Activated effector memory CD4-positive, alpha-beta T cell treated with anti-CD3 and anti-CD28 coated beads, Interleukin-2, amount 50 U/mL, for 16 hours (primary cell): ENCODE results near the gene RBM38.

ENCODE experiments used
- DNase-seq: peaks from one replicate; pipeline ENCODE4 v3.0.0-alpha.2; 2020

Gene RBM38

DNA sequence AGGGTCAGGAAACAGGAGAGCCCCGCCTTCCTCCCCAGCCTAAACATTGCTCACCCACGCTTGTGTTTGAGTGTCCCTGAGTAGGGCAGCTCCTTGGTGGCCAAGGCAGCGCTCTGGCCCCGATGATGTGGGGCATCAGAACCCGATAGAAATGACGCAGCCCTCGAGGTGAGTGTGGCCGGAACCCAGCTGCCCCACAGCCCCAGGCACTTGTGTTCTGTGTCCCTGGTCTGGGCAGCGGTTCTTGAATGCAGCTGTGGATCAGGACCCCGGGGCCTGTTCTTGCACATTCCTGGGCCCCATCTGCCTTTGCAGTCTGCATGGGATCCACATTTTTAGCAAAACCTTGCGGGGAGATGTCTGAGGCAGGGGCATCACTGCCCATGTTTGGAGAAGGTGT, 12.8 kb downstream of the RBM38 start:
- DNase-seq = no peak

DNA sequence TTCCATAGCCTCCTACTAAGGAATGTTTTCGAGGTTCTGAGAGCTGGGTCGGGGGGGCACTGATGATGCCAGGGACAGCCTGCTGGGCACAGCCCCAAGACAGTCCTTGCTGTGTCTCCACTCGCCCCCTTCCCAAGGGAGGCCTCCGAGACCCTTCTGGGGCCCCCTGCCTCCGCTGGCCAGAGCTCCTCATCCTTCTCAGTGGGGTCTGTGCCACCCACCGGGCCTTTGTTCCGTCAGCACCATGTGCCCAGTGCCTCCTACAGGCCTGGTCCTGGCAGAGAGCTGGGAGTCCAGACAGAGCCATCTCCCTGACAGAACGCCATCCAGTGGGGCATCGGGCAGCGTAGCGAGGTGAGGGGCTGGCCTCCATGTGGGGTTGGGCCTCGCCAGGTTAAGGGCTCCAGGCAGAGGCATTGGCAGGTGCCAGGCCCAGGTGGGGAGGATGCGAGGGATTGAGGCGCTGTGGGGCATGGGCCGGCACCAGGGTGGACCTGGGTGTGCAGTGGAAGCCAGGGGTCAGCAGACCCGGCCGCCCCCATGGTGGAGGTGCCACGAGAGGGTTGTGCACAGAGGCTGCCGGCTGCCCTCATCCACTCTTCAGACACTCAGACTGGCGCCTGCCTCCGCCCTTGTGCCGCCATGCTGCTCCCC, 13.3 kb downstream of the RBM38 start:
- DNase-seq = no peak

- no peak for DNase-seq
Observed at GRCh38 chr20:57405236-57406016, 14.2 kb downstream of the RBM38 start.

DNA sequence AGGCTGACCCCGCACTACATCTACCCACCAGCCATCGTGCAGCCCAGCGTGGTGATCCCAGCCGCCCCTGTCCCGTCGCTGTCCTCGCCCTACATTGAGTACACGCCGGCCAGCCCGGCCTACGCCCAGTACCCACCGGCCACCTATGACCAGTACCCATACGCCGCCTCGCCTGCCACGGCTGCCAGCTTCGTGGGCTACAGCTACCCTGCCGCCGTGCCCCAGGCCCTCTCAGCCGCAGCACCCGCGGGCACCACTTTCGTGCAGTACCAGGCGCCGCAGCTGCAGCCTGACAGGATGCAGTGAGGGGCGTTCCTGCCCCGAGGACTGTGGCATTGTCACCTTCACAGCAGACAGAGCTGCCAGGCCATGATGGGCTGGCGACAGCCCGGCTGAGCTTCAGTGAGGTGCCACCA, 16.4 kb downstream of the RBM38 start:
- DNase-seq = no peak

DNA sequence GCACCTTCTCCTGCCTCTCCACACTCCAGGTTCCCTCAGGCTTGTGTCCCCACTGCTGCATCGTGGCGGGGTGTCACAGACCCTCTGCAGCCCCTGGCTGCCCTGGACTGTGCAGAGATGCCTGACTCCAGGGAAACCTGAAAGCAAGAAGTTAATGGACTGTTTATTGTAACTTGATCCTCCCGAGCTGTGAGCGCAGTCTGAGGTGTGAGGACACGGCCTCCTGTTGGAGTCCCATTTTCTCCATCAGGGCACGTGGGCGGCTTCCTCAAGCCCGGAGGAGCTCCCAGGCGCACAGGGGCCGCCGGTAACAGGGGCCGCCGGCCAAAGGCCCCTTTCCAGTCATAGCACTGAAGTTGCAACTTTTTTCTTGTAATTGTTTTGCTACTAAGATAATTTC, 16.9 kb downstream of the RBM38 start:
- DNase-seq = no peak

GRCh38 chr20:57408536-57409233, 17.5 kb downstream of the RBM38 start:
- no peak for DNase-seq

DNA sequence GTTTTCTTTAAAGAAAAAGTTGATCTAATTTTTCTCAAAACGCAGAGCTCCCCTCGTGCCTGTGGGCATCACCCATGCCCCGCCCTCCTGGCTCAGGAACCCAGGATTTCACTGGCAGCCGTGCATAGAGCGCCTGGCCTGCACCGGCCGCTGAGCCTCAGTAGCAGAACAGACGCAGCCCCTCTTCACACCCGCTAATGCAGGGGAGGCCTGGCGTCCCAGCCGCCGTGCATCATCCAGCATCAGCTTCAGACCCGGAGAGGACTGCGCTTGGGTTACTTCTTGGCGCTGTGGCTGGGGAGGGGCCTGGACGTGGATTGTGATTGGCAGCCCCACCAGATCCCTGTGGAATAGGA, 18.1 kb downstream of the RBM38 start:
- no peak for DNase-seq

DNA sequence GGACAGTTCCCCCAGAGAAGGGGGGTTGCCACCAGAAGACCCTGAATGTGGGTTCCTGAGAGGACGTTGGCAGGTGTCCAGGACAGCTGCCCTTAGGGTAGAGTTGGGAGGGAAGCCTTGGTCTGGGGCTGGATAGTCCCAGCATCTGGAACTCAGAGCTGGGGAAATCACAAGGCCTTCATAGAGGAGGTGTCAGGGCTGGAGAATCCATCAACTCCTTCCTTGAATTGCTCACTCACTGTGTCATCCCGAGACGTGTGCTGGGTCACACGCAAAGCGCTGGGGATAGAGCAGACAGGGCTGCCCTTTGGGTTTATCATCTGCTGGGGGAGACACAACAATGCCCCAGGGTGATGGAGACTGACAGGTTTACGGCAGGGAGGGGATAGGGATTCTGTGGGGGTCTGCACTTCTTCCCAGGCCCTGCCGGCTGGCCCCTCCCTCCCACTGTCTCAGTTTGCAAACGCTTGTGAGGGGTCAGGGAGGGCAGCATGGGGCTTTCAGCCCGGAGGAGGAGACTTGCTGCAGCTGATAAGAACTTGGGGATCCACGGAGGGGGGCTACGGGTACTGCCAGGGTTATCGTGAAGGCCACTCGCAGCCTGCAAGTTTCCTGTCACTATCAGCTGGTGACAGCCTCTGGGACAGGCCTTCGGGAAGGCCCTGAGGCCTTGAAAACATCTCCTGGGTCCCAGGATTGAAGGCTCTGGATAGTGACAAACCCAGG, 18.6 kb downstream of the RBM38 start:
- DNase-seq = no peak

GRCh38 chr20:57410398-57410920, 19.3 kb downstream of the RBM38 start:
- no peak for DNase-seq

GRCh38 chr20:57410924-57411323, 19.7 kb downstream of the RBM38 start:
- DNase-seq = no peak

- DNase-seq = no peak
Observed at GRCh38 chr20:57411406-57412283, 20.4 kb downstream of the RBM38 start.

DNA sequence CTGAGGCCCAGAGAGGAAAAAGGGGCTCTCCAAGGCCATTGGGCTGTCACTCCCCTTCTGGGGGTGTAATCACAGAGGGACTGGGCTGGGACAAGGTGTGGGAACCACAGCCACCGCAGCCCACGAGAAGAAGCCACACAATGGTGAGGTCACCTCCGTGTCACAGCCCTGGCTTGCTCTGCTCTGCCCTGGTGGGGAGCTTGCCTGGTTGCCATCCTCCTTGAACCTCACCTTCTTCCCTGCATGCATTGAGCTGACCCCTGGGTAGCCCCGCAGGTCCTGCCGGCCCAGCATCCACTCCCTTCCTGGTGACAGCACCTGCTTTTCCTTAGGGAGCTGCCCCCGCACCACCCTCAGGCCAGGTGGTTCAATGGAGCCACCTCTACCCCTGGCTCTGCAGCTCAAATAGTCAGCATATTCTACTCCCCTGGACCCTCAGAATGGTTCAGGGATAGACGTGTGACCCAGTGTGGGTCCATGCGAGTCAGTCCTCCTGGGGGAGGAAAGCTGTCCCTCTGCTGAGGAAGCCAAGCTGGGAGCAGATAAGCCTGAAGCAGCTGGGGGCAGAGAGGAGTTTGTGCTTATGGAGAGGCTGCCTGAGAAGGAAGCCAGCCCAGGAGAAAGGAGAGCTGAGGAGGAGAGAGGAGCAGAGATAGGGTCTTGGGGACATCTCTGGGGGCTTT, 21.3 kb downstream of the RBM38 start:
- DNase-seq = no peak

DNA sequence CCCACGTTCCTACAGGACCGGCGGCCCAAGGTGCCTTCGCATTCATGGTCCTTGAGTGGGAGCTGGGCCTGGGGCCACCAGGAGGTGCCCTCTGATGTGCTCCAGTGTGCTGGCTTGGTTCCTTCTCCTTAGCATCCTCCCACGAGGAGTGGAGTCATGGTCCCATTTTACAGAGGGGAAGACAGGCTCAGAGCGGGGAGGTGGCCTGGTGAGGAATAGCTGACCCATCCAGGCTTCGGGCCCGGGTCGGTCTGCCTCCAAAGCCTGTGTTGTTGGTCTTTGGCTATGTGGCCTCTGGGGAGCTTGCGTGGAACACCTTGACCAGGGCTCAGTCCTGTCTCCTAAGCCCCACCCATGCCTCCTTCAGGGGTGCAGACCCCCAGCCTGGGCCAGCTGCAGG, 22.8 kb downstream of the RBM38 start:
- no peak for DNase-seq

- no peak for DNase-seq
Observed at GRCh38 chr20:57414867-57415592, 23.8 kb downstream of the RBM38 start.

- no peak for DNase-seq
Observed at GRCh38 chr20:57415771-57416170, 24.6 kb downstream of the RBM38 start.

DNA sequence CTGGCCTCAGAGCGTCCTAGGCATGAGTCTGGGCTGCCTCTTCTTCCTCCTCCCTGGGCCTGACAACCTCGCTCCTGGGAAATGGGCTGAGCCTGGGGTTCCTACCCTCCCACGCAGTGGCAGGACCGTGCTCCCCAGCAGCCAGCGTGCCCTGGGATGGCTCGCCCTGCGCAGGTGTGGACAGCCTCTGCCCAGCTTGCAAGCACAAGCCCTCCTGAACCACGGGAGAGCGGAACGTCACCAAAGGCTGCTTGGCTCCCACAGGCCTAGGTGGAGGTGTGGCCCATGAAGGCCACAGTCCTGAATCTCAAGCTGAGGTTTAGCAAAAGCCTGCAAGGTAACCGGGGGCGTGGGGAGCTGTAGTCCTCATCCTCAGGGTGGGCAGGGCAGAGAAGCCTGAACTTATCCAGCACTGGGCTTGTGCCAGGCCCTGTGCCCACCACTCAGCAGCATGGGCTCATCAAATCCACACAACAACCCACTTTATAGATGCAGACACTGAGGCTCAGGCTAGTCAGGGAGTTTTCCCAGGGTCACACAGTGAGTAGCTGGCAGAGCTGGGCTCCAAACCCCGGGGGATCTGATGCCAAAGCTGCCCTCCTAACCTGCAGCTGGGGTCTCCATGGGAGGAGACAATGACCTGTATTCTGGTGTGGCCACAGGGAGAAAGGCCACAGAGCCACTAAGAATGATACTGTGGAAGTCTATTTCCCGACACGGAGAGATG, 25.3 kb downstream of the RBM38 start:
- no peak for DNase-seq

DNA sequence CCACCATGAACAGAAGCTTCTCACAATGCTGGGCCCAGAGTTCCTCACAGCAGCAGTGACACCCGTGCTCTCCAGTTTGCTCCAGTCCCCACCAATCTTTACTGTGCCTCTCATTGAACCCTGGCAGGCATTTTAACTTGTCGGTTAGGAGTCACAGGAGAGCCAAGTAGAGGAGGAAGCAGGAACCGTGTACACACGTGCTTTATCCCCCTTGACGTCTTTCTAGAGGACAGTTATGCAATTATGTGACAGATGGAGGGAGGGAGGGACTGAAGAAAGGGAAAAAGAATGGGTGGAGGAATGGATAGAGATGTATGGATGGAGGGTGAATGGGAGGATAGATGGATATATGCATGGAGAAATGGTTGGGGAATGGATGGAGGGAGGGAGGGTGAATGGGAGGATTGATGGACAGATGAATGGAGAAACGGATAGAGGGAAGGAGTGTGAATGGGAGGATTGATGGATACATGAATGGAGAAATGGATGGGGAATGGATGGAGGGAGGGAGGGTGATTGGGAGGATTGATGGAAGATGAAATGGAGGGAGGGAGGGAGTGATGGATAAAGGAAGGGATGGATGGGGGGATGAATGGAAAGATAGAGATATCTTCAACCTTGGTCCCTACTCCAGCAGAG, 26.0 kb downstream of the RBM38 start:
- no peak for DNase-seq

GRCh38 chr20:57417830-57418780, 26.9 kb downstream of the RBM38 start:
- no peak for DNase-seq
